HL-60 (cell line): Measurements from ENCODE around the gene SAP30L.

Source experiments
- CTCF ChIP-seq: IDR thresholded peaks from one replicate; pipeline ENCODE4 v1.5.1; 2011; ENCODE audit warnings: low read length, control low read depth, inconsistent platforms; ENCODE audit not compliant: insufficient read depth
- GABPA ChIP-seq: IDR thresholded peaks from 2 replicates; pipeline ENCODE4 v1.6.1; 2012; ENCODE audit warnings: low read depth
- POLR2AphosphoS5 ChIP-seq: IDR thresholded peaks from 2 replicates; pipeline ENCODE4 v1.6.1; 2012; ENCODE audit warnings: low read depth
- SPI1 ChIP-seq: IDR thresholded peaks from 2 replicates; pipeline ENCODE4 v1.6.1; 2012; ENCODE audit warnings: low read depth, mild to moderate bottlenecking, borderline replicate concordance

GRCh38 chr5:154430961-154431630 is 14.7 kb upstream of the SAP30L start:
- no peak for TF ChIP-seq GABPA
- TF ChIP-seq CTCF, result no peak
- TF ChIP-seq POLR2AphosphoS5, result no peak
- no peak for TF ChIP-seq SPI1
